ENCODE measurements around the gene ARHGAP33. TPM values are rescaled to one million over a fixed set of nuclear protein-coding genes. Genes with fewer than 3 reads are reported as not detected.

ARHGAP33 gene
- total and polyA plus RNA-seq, 2 of the 8 experiments (the other 6 are each of a cell fraction or from before 2014, with no cell fraction given), result 6.5 to 25.2 TPM

DNA sequence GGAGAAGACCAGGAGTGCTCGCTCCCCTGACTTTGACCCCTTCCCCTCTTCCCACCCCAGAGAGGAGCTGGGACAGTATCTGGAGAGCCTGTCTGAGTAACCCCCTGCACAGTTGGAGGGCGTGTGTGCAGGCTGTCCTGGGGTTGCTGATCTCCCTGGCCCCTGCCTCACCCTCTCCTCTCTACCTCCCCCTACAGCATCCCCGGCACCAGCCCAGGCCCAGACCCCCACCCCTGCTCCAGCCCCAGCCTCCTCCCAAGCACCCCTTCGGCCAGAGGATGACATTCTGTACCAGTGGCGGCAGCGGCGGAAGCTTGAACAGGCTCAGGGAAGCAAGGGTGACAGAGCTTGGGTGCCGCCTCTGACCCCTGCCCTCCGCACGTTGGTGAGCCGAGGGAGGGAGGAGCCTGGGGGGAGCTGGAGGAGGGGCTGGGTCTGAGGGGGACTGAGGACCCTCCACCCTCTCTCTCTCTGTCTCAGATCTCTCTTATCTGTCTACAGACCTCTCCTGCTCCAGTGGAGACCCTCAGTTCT lies 8.7 kb upstream of the ARHGAP33 start:
- no peak for TF ChIP-seq TAF7 (optimal IDR thresholded peaks at IDR 0.05; ENCODE audit: borderline replicate concordance, low read depth, low read length)
- no peak for TF ChIP-seq NRF1 (IDR thresholded peaks at IDR 0.05; ENCODE audit: low read depth, low read length)
- TF ChIP-seq BACH1 (IDR thresholded peaks at IDR 0.05; ENCODE audit: low read length), result no peak
- TF ChIP-seq RNF2 (IDR thresholded peaks at IDR 0.05; ENCODE audit: borderline replicate concordance, low read depth, low read length, missing control alignments, poor library complexity, severe bottlenecking), result no peak
- no peak for TF ChIP-seq TAF1 (IDR thresholded peaks at IDR 0.05; ENCODE audit: low read depth, low read length)
- Histone ChIP-seq H2BK20ac (ENCODE audit: low read length) (no peak overlapping the region), H4K8ac (ENCODE audit: extremely low read depth, insufficient read depth, low read length) (peak overlapping the region; percentile 65; the same call in 1 of the 2 replicates), H2AFZ (ENCODE audit: low read length) (no peak overlapping the region), H3K4me2 (ENCODE audit: insufficient read depth in 1 of 2, low read depth in 2 of 2, low read length in 2 of 2) (no peak overlapping the region; a peak in 1 of 4 replicates), H2BK120ac (replicated peaks; ENCODE audit: low read depth, low read length) (no peak overlapping the region), H4K20me1 (replicated peaks in 1 of 2; ENCODE audit: control insufficient read depth in 1 of 2, insufficient read depth in 2 of 2, low read length in 2 of 2) (peaks cover 4 to 5% of the 10 kb centered on the region in 2 experiments), H3K4me1 (replicated peaks in 1 of 4; ENCODE audit: control insufficient read depth in 3 of 4, insufficient read depth in 4 of 4, low read length in 3 of 4) (peaks cover 0 to 13% (median 7%) of the 10 kb centered on the region in 4 experiments; a peak in 5 of 7 replicates), H3K9me3 (ENCODE audit: insufficient read depth in 2 of 2, low read depth in 1 of 2, low read length in 1 of 2) (no peaks in the 10 kb centered on the region), H3K36me3 (ENCODE audit: control insufficient read depth in 2 of 4, insufficient read depth in 4 of 4, low read length in 3 of 4) (peaks cover 0 to 12% (median 5%) of the 10 kb centered on the region in 4 experiments; a peak in 5 of 8 replicates), H2BK15ac (ENCODE audit: low read length) (no peak overlapping the region), H3K23me2 (ENCODE audit: low read depth, low read length) (no peaks in the 10 kb centered on the region; the same call in 1 of the 2 replicates), H3K27ac (ENCODE audit: low read depth, low read length) (no peak overlapping the region), H3K14ac (ENCODE audit: insufficient read length) (no peak overlapping the region), H3K56ac (replicated peaks; ENCODE audit: insufficient read length, low read depth, low read length) (no peak overlapping the region), H4K91ac (replicated peaks; ENCODE audit: insufficient read length, low read length) (no peak overlapping the region), H4K5ac (ENCODE audit: insufficient read length, low read depth, low read length) (no peak overlapping the region), H3K18ac (ENCODE audit: extremely low read depth, low read length) (no peak overlapping the region), H3K4ac (replicated peaks; ENCODE audit: insufficient read length, low read depth, low read length) (no peak overlapping the region), H2BK12ac (ENCODE audit: low read depth, low read length) (no peak overlapping the region), H2BK5ac (ENCODE audit: low read depth, low read length) (no peak overlapping the region), H2AK5ac (ENCODE audit: low read depth, low read length) (no peak overlapping the region), H3K79me1 (ENCODE audit: low read depth, low read length) (no peaks in the 10 kb centered on the region; the same call in 1 of the 2 replicates), H3K23ac (ENCODE audit: insufficient read length) (no peak overlapping the region), H3K4me3 (ENCODE audit: extremely low read depth in 1 of 4, insufficient read depth in 2 of 4, low read depth in 3 of 4, low read length in 4 of 4) (no peak overlapping the region), H3K79me2 (ENCODE audit: control insufficient read depth in 1 of 2, insufficient read depth in 2 of 2, low read length in 2 of 2) (no peaks in the 10 kb centered on the region), H3K9ac (replicated peaks in 1 of 4; ENCODE audit: extremely low read depth in 1 of 4, low read depth in 3 of 4, low read length in 3 of 4) (no peak overlapping the region), H3K27me3 (replicated peaks in 1 of 4; ENCODE audit: control insufficient read depth in 3 of 4, extremely low read depth in 1 of 4, insufficient read depth in 3 of 4, low read length in 3 of 4) (no peaks in the 10 kb centered on the region)
- DNase-seq (ENCODE audit: low read depth in 1 of 2, low spot score in 2 of 2), result no peak
- ChIA-PET POLR2A (ENCODE audit: partially characterized antibody) (interaction anchor here (0.8 to 2.8 kb wide), 8 partner anchors 10 to 117 kb away, joined by 3 to 11 read pairs (median 4); partner anchors contain the start of genes HSPB6, IGFLR1, LIN37 and PROSER3), CTCF (ENCODE audit: partially characterized antibody) (interaction anchor here (0.9 to 2.5 kb wide), 4 partner anchors 9 to 53 kb away, joined by 3 to 9 read pairs (median 4); no protein-coding TSS in a partner anchor)
- WGBS, 2 experiments (ENCODE audit: extremely low coverage in 1 of 2, insufficient coverage in 1 of 2, insufficient read length in 1 of 2, insufficient replicate concordance in 2 of 2, low coverage in 1 of 2, low lambda C conversion rate in 2 of 2, missing lambda C conversion rate in 1 of 2), result 83% methylated on average over 8 of the region's 11 CpGs; no CpG with 5 or more reads in 1 of the 2 experiments
- no peak for FAIRE-seq
